T-cell (primary cell): Measurements from ENCODE around the gene KRT39. TPM values are rescaled to one million over a fixed set of nuclear protein-coding genes. Genes with fewer than 3 reads are reported as not detected.

Experiments
- ATAC-seq, 4 experiments: fragments of 200-7000 bp in 3 of 4; fragments of 150-1000 bp in 1 of 4; cut with Tn5 transposase; replicated peaks in 1 of 4; 1 replicate in 3 of 4; 2 replicates in 1 of 4; pipeline ENCODE4 v1.10.0; 2021; ENCODE audit warnings: moderate library complexity in 3 of 4, mild to moderate bottlenecking in 2 of 4, moderate number of reproducible peaks in 1 of 4
- CTCF ChIA-PET, 2 donors: fragments of 300-600 bp; sonication (Branson Sonifier 250); formaldehyde crosslinking; loops; one replicate each; lab custom pipeline; 2022; ENCODE audit warnings: antibody characterized with exemption in 2 of 2; lab: Charles Lee
- POLR2A ChIA-PET, 2 donors: fragments of 300-600 bp; sonication (Branson Sonifier 250); formaldehyde crosslinking; loops; one replicate each; lab custom pipeline; 2022; ENCODE audit warnings: antibody characterized with exemption in 2 of 2; lab: Charles Lee
- DNase-seq, 35 experiments: peaks; one replicate each; pipeline versions ENCODE4 v3.0.0 to v3.0.0-alpha.2; 2013 to 2023
- H3K27ac ChIP-seq: one replicate; pipeline ENCODE4 v1.5.1; 2013; ENCODE audit warnings: low read length
- H3K27me3 ChIP-seq, 2 experiments: replicated peaks in 1 of 2; 1 replicate in 1 of 2; 2 replicates in 1 of 2; pipeline versions ENCODE4 v1.6.1 to v1.7.0; 2013; ENCODE audit warnings: low read length in 1 of 2, mixed read lengths in 1 of 2; ENCODE audit not compliant: control insufficient read depth in 2 of 2, insufficient read depth in 2 of 2; ENCODE audit errors: extremely low read depth in 1 of 2
- H3K36me3 ChIP-seq, 2 donors: 1 replicate in 1 of 2; 2 replicates in 1 of 2; pipeline versions ENCODE4 v1.6.1 to v1.7.0; 2013; ENCODE audit warnings: low read length in 1 of 2; ENCODE audit not compliant: control insufficient read depth in 2 of 2, insufficient read depth in 1 of 2; ENCODE audit errors: extremely low read depth in 1 of 2
- H3K4me1 ChIP-seq, 2 experiments: 1 replicate in 1 of 2; 2 replicates in 1 of 2; pipeline versions ENCODE4 v1.6.1 to v1.7.0; 2013; ENCODE audit warnings: low read length in 2 of 2, mixed read lengths in 1 of 2; ENCODE audit not compliant: insufficient read depth in 2 of 2, control insufficient read depth in 1 of 2; ENCODE audit errors: extremely low read depth in 1 of 2
- H3K4me3 ChIP-seq, 2 donors: 1 replicate in 1 of 2; 2 replicates in 1 of 2; pipeline versions ENCODE4 v1.5.1 to v1.7.0; 2013; ENCODE audit warnings: mild to moderate bottlenecking in 2 of 2, low read length in 1 of 2, moderate library complexity in 1 of 2; ENCODE audit not compliant: control insufficient read depth in 1 of 2; ENCODE audit errors: extremely low read depth in 1 of 2
- H3K9me3 ChIP-seq: 2 replicates; pipeline ENCODE4 v1.7.0; 2013
- H3K27ac Mint-ChIP-seq, 2 donors: one replicate each; pipeline ENCODE4 v1.8.0; 2020 to 2021; ENCODE audit warnings: mild to moderate bottlenecking in 2 of 2, mixed read lengths in 2 of 2
- H3K27me3 Mint-ChIP-seq, 2 donors: one replicate each; pipeline ENCODE4 v1.8.0; 2021 to 2022; ENCODE audit warnings: mixed read lengths in 2 of 2
- H3K36me3 Mint-ChIP-seq: one replicate; pipeline ENCODE4 v1.8.0; 2021; ENCODE audit warnings: mixed read lengths
- H3K4me1 Mint-ChIP-seq, 3 donors: one replicate each; pipeline ENCODE4 v1.8.0; 2020 to 2022; ENCODE audit warnings: mixed read lengths in 3 of 3, mild to moderate bottlenecking in 1 of 3
- H3K4me3 Mint-ChIP-seq, 3 donors: one replicate each; pipeline ENCODE4 v1.8.0; 2020 to 2022; ENCODE audit warnings: mild to moderate bottlenecking in 3 of 3, mixed read lengths in 3 of 3, moderate library complexity in 3 of 3
- H3K9me3 Mint-ChIP-seq, 3 donors: one replicate each; pipeline ENCODE4 v1.8.0; 2020 to 2022; ENCODE audit warnings: mixed read lengths in 3 of 3
- WGBS: methylation state at CpG from one replicate; pipeline ENCODE4 v1.1.5; 2013; ENCODE audit warnings: missing lambda C conversion rate; ENCODE audit not compliant: insufficient coverage; 5-methylcytosine and 5-hydroxymethylcytosine counted together
- total RNA-seq, 35 experiments: library from RNA in 6 of 35; stranded (reverse) in 6 of 35; fragments of 120-200 nt in 1 of 35; gene quantifications; one replicate each; pipeline versions ENCODE4 v1.2.1 to v1.2.4 and lab custom pipeline; 2013 to 2026

KRT39 gene
- total RNA-seq (not detected), total RNA-seq (lab: John Stamatoyannopoulos, UW) (0 to 0.07 (median 0) reads per million in 29 experiments)
- not detected for total RNA-seq (2013)

GRCh38 chr17:40966848-40967247, at the start of gene KRT39:
KRT39 (minus strand) TSS chr17:40966948; CDS start chr17:40966856, 92 bp downstream.
- Histone ChIP-seq H3K4me3 (no peak within 1 kb of the TSS), H3K36me3 (no peaks in the 10 kb centered on the region), H3K4me1 (no peaks in the 10 kb centered on the region), H3K27me3 (no peaks in the 10 kb centered on the region), H3K27ac (no peak within 1 kb of the TSS), H3K9me3 (no peaks in the 10 kb centered on the region)
- Mint-ChIP-seq H3K9me3 (no peaks in the 10 kb centered on the region), H3K36me3 (no peaks in the 10 kb centered on the region), H3K27me3 (peaks cover 8 to 26% of the 10 kb centered on the region in 2 donors), H3K4me3 (no peak within 1 kb of the TSS), H3K27ac (no peak within 1 kb of the TSS), H3K4me1 (peaks cover 0 to 5% (median 0%) of the 10 kb centered on the region in 3 donors)
- no CpG with 5 or more reads among the region's 1 CpG for WGBS
- ChIA-PET POLR2A (interaction anchor here in 1 of 2 donors (0.6 kb wide), 1 partner anchor 241 kb away, joined by 3 read pairs; no protein-coding TSS in a partner anchor), CTCF (interaction anchor here in 1 of 2 donors (0.6 kb wide), 1 partner anchor 1158 kb away, joined by 4 read pairs; no protein-coding TSS in a partner anchor)
- ATAC-seq (no peak), DNase-seq (no peak)

- Histone ChIP-seq H3K36me3 (no peaks in the 10 kb centered on the region), H3K27me3 (no peaks in the 10 kb centered on the region), H3K4me3 (no peak overlapping the region), H3K27ac (no peak overlapping the region), H3K9me3 (no peaks in the 10 kb centered on the region), H3K4me1 (no peaks in the 10 kb centered on the region)
- Mint-ChIP-seq H3K4me3 (no peak overlapping the region), H3K27ac (no peak overlapping the region), H3K9me3 (no peaks in the 10 kb centered on the region), H3K27me3 (peaks cover 3 to 15% of the 10 kb centered on the region in 2 donors), H3K4me1 (no peaks in the 10 kb centered on the region), H3K36me3 (no peaks in the 10 kb centered on the region)
- DNase-seq (no peak), ATAC-seq (no peak)
- ChIA-PET POLR2A (no interaction called here), CTCF (no interaction called here)
- 66% methylated on average over 4 of the region's 7 CpGs for WGBS
Observed at GRCh38 chr17:41015454-41015853, 48.7 kb upstream of the KRT39 start.

GRCh38 chr17:41013606-41014005, 46.9 kb upstream of the KRT39 start:
- Mint-ChIP-seq H3K36me3 (no peaks in the 10 kb centered on the region), H3K4me1 (no peaks in the 10 kb centered on the region), H3K9me3 (no peaks in the 10 kb centered on the region), H3K27me3 (peaks cover 3 to 15% of the 10 kb centered on the region in 2 donors), H3K27ac (no peak overlapping the region), H3K4me3 (no peak overlapping the region)
- Histone ChIP-seq H3K27ac (no peak overlapping the region), H3K36me3 (no peaks in the 10 kb centered on the region), H3K27me3 (peaks cover 0 to 3% of the 10 kb centered on the region in 2 experiments), H3K9me3 (no peaks in the 10 kb centered on the region), H3K4me3 (no peak overlapping the region), H3K4me1 (no peaks in the 10 kb centered on the region)
- ChIA-PET POLR2A (interaction anchor here in 1 of 2 donors (0.6 kb wide), 1 partner anchor 89 kb away, joined by 3 read pairs; no protein-coding TSS in a partner anchor), CTCF (no interaction called here)
- 55% methylated on average over 1 of the region's 1 CpG for WGBS
- DNase-seq, result no peak
- ATAC-seq, result no peak

GRCh38 chr17:41013181-41013580, 46.4 kb upstream of the KRT39 start:
- H3K9me3 Mint-ChIP-seq, result no peaks in the 10 kb centered on the region
- DNase-seq, result no peak
- H3K27ac ChIP-seq, result no peak overlapping the region
- no peaks in the 10 kb centered on the region for H3K4me1 ChIP-seq
- peaks cover 3 to 15% of the 10 kb centered on the region in 2 donors for H3K27me3 Mint-ChIP-seq
- CTCF ChIA-PET, result no interaction called here
- no peak overlapping the region for H3K4me3 ChIP-seq
- ATAC-seq, result no peak
- POLR2A ChIA-PET, result interaction anchor here in 1 of 2 donors (0.6 kb wide), 1 partner anchor 89 kb away, joined by 3 read pairs; no protein-coding TSS in a partner anchor
- H3K27me3 ChIP-seq, result peaks cover 0 to 5% of the 10 kb centered on the region in 2 experiments
- H3K4me3 Mint-ChIP-seq, result no peak overlapping the region
- no peaks in the 10 kb centered on the region for H3K36me3 Mint-ChIP-seq
- H3K9me3 ChIP-seq, result no peaks in the 10 kb centered on the region
- WGBS, result 60% methylated on average over 1 of the region's 3 CpGs
- H3K27ac Mint-ChIP-seq, result no peak overlapping the region
- no peaks in the 10 kb centered on the region for H3K4me1 Mint-ChIP-seq
- H3K36me3 ChIP-seq, result no peaks in the 10 kb centered on the region

- H3K27me3 Mint-ChIP-seq, result peaks cover under 1 to 13% of the 10 kb centered on the region in 2 donors
- H3K4me1 Mint-ChIP-seq, result no peaks in the 10 kb centered on the region
- 70% methylated on average over 6 of the region's 6 CpGs for WGBS
- Histone ChIP-seq H3K36me3 (no peaks in the 10 kb centered on the region), H3K4me3 (no peak overlapping the region), H3K27me3 (peaks cover 0 to 5% of the 10 kb centered on the region in 2 experiments), H3K27ac (no peak overlapping the region), H3K9me3 (no peaks in the 10 kb centered on the region), H3K4me1 (no peaks in the 10 kb centered on the region)
- CTCF ChIA-PET, result no interaction called here
- H3K27ac Mint-ChIP-seq, result no peak overlapping the region
- no peak overlapping the region for H3K4me3 Mint-ChIP-seq
- POLR2A ChIA-PET, result no interaction called here
- ATAC-seq (no peak), DNase-seq (no peak)
- no peaks in the 10 kb centered on the region for H3K36me3 Mint-ChIP-seq
- H3K9me3 Mint-ChIP-seq, result no peaks in the 10 kb centered on the region
Observed at GRCh38 chr17:41012326-41013120, 45.8 kb upstream of the KRT39 start.

- H3K4me1 ChIP-seq, result no peaks in the 10 kb centered on the region
- H3K9me3 Mint-ChIP-seq, result no peaks in the 10 kb centered on the region
- DNase-seq (no peak), ATAC-seq (no peak)
- H3K27ac Mint-ChIP-seq, result no peak overlapping the region
- H3K4me3 ChIP-seq, result no peak overlapping the region
- H3K27ac ChIP-seq, result no peak overlapping the region
- peaks cover 0 to 2% of the 10 kb centered on the region in 2 donors for H3K27me3 Mint-ChIP-seq
- no peak overlapping the region for H3K4me3 Mint-ChIP-seq
- POLR2A ChIA-PET, result no interaction called here
- no peaks in the 10 kb centered on the region for H3K9me3 ChIP-seq
- no peaks in the 10 kb centered on the region for H3K4me1 Mint-ChIP-seq
- CTCF ChIA-PET, result no interaction called here
- H3K27me3 ChIP-seq, result peaks cover 0 to 5% of the 10 kb centered on the region in 2 experiments
- H3K36me3 Mint-ChIP-seq, result no peaks in the 10 kb centered on the region
- H3K36me3 ChIP-seq, result no peaks in the 10 kb centered on the region
Observed at GRCh38 chr17:41010441-41010840, 43.7 kb upstream of the KRT39 start.
